GM18526 (cell line): ENCODE results near the gene NAT10.

ENCODE experiments used
- POLR2A ChIP-seq: IDR thresholded peaks from 3 replicates; pipeline ENCODE4 v1.6.1; 2011; ENCODE audit not compliant: insufficient read length; ENCODE audit errors: extremely low read depth

The NAT10 gene

DNA sequence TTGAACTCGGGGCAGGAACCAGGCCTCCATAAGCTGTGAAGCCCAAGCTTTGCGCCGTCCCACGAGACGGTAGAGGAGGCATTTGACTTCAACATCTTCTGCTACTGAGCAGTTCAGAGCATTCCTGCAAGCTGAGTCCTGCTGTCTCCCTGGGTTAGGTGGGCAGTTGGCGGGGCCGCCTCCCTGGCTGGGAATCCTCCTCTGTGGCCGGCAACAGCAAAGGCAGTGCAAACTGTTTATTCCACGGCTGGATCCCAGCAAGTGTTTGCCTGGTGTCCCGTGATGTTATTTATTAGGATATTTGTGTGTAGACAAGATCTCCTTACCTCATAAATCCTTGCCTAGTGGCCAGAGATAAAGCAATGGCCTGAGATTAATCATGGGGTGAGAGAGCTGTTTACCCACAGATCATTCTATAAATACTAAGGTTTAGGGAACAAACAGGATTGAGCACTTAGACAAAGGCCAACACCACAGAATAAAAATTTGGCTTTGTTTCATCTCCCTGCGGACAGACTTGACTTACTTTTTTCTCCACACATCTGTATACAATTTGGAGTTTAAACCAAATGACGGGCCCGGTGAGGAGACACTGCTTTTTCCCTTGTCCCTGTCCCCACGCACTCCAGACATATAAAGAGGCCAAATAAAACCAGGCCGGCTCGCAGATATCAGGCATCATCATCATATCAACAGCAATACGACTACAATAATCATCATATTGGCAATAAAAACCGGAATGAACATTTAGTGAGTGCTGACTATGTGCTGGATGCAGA is 63.4 kb downstream of the NAT10 start:
- no peak for TF ChIP-seq POLR2A

DNA sequence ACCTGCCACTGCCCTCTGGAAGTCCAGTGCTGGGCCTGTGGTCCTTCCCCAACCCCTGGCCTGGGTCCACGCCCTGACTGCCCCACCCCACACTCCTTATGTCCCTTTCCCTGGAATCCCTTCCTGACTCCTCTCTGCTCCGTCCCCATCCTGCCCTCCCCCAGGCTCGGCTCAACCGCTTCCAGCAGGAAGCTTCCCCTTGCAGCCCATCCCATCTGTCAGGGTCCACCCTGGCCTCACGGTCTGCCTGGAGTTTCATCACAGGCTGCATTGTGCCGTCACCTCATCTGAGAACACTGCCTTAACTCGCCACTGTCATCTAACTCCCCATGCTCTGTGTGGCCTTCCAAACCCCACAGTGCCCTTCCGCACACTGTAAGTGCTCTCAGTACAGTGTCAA is 64.3 kb downstream of the NAT10 start:
- TF ChIP-seq POLR2A, result no peak

DNA sequence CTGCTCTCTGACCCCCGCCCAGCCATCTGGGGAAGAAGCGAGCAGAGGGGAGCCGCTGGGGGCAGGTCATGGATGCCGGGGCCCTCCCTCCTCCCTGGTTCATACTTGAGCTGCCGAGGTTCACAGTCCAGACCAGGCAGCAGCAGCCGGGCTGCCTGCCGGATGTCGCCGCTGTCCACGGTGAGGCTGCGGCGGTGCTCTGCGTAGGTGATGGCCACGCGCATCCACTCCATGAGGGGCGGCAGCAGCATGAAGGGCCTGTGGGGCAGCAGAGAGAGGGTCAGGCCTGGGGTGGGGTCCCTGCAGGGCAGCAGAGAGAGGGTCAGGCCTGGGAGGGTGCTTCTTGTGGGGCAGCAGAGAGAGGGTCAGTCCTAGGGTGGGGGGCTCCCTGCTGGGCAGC is 67.6 kb downstream of the NAT10 start:
- no peak for TF ChIP-seq POLR2A

DNA sequence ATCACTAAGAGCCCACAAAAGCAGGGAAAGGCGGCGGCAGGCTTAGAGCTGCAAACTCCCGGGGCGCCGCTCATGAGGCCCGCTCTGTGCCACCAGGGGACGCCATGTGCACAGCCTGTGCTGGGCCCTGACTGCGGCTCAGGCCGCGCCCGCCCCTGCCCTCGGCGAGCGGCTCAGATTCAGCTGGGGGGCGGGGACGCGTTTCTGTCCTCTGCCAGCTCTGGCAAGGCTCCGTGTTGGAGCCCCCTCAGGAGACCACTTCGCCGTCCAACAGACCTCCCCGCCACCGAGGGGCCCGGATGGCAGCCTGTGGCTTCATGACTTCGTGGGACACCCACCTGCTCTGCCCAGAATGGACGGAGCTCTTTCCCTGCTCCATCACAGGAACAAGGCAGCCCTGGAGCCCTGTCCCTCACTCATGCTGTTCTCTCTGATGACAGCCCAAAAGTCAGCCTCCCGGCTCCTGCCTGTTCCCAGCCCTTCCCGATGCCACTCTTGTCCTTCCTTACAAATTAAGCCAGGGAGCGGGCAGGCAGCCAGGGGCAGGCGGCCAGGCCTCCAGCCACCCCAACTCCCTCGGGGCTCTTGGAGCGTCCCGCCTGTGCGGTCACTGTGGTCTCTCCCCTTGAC is 69.1 kb downstream of the NAT10 start:
- no peak for TF ChIP-seq POLR2A

DNA sequence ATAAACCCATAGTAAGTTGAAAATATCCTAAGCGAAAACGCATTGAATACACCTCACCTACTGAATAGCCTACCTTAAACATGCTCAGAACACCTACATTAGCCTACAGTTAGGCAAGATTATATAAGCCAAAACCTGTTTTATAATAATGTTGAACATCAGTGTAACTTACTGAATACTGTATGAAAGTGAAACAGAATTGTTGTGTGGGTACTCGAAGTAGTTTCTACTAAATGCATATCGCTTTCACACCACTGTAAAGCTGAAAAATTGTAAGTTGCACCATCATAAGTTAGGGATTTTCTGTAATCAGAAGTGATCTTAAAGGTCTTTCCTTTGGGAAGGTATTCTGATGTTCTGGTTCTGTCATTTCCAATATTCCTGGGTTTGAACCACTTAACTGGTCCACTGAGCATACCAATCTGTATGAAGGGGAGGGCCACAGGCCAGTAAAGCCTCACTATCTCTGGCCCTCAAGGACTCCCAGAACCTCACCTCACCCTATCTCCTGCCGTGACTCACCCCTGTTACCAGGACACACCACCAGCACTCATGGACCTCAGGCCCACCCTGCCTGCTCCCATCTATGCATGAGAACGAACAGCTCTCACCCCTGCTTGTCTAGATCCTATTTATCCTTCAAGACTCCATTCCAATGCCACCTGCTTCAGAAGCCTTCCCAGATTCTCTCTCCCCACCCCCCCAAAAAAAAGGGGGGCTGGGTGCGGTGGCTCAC is 70.0 kb downstream of the NAT10 start:
- TF ChIP-seq POLR2A, result no peak

- no peak for TF ChIP-seq POLR2A
These were observed 71.4 kb downstream of the NAT10 start for GRCh38 chr11:34176751-34177209.

- no peak for TF ChIP-seq POLR2A
These were observed 72.9 kb downstream of the NAT10 start for GRCh38 chr11:34178209-34178821.

DNA sequence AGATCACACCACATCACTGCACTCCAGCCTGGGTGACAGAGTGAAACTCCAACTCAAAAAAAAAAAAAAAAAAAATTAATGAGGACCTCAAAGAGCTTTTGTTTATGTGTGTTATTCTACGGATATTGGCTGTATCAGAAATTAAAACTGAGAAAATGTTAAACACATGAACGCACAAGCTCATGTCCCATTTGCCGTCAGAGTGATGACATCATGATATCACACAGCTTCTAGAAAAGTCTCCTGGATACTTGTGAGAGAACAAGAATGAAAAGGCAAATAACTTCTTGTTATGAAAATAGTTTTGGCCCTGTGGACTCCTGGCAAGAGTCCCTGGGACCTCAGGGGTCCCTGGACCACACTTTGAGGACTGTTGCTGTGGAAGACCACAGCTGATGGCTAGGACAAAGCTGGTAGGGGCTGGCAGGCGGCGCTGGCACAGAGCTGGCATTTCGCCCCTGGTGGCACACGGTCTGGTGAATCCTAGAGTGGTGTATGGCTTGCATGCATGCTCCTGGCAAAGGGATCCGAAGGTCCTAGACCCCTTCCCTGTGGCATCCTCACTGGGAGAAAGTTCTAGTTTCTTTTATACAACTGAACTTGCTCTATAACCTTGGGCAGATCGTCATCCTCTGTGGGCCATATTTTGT is 73.7 kb downstream of the NAT10 start:
- TF ChIP-seq POLR2A, result no peak

GRCh38 chr11:34180040-34180813 is 74.8 kb downstream of the NAT10 start:
- no peak for TF ChIP-seq POLR2A

DNA sequence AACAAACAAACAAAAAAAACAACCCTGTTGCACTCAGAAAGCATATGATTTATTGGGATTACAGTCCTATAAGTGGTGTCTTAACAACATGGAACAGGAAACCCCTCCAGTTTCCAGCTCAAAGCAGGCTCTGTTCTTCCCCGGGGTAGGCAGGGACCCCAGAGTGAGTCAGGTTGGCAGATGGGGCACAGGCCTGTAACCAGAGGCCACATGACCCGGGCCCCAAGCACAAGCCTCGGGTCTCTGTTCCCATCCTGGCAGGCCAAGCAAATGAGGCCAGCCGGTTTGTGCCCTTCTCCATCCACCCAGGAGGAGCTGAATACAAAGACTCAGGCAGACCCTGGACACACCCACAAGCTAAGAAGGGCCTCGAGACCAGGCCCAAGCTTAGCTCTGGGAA is 75.8 kb downstream of the NAT10 start:
- TF ChIP-seq POLR2A, result no peak

- no peak for TF ChIP-seq POLR2A
These were observed 76.5 kb downstream of the NAT10 start for GRCh38 chr11:34181856-34182405.

GRCh38 chr11:34182425-34182824 is 77.0 kb downstream of the NAT10 start:
- TF ChIP-seq POLR2A, result no peak

- TF ChIP-seq POLR2A, result no peak
These were observed 77.7 kb downstream of the NAT10 start for GRCh38 chr11:34182921-34183685.
